Gastroesophageal sphincter (tissue), 3 donors: ENCODE data around the gene AMELX.

ENCODE experiments used
- CTCF ChIP-seq, 4 experiments: fragments of 200-600 bp in 2 of 4; fragments of 450-650 bp in 2 of 4; sonication (generic) in 1 of 4; IDR thresholded peaks; one replicate each; pipeline ENCODE4 v1.5.1; 2017 to 2019; ENCODE audit warnings: antibody characterized with exemption in 4 of 4, mild to moderate bottlenecking in 2 of 4, moderate library complexity in 2 of 4
- POLR2AphosphoS5 ChIP-seq: sonication (generic); formaldehyde crosslinking; IDR thresholded peaks from one replicate; pipeline ENCODE4 v1.6.1; 2017; ENCODE audit warnings: antibody characterized with exemption

GRCh38 chrX:11337292-11338009, 44.2 kb downstream of the AMELX start:
- TF ChIP-seq CTCF (IDR thresholded peaks at IDR 0.05) (no peak), POLR2AphosphoS5 (no peak)
